ENCODE results near the gene MTHFSD.

Gene MTHFSD

DNA sequence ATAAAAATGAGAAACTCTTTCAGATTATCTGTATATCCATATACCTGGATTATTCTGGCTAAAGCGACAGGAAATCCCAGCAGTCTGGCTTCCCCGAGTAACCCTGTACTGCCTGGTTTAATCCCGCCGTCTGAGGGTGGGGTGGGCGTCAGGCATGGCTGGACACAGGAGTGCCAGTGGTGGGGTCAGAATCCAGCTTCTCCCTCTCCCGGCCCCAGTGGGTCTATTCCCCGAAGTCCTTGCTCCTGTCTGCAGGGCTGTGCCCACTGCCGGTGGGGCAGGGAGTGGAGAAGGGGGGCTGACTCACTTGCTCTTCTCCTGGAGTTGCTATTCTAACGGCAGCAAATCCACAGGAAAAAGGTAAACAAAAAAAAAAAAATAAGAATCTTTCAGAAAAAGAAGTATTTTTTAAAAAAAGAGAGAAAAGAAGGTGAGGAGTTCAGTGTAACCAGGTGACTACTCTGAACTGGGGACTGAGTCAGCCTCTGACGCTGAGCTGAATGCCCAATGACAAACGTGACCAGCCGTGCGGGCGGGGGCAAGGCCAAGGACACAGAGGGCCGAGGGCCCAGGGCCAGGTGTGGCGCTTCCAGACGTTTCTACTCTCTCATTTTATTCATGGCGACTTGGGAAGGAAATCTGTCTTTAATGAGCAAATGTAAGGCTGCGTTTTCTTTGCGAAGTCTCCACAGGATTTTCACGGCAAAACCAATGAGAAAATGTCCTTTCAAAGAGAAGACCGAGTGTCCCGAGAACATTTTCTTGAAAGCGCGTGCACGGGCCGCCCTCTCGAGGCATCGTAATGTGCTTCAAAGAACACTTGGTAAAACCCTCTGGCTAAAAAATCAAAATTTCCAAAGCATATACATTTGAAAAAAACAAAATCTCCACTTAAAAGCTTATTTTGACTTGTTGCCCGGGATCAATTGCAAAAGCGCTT is 24.5 kb downstream of the MTHFSD start:
- peak in 17 of 51 donors; percentile 5 to 67 (median 37) for DNase-seq

DNA sequence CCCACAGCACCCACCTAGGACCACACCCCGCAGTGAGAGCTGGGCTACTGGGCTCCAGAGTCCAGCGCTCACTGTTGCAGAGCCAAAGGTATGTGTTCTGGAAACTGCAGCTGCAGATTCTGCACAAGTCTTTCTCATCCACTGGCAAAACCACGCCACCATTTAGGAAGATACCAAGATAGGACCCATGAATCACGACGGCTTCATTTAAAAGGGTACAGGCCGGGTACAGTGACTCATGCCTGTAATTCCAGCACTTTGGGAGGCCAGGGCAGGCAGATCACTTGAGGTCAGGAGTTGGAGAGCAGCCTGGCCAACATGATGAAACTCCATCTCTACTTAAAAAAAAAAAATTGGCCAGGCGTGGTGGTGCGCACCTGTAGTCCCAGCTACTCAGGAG is 25.9 kb downstream of the MTHFSD start:
- DNase-seq, result no peak

DNA sequence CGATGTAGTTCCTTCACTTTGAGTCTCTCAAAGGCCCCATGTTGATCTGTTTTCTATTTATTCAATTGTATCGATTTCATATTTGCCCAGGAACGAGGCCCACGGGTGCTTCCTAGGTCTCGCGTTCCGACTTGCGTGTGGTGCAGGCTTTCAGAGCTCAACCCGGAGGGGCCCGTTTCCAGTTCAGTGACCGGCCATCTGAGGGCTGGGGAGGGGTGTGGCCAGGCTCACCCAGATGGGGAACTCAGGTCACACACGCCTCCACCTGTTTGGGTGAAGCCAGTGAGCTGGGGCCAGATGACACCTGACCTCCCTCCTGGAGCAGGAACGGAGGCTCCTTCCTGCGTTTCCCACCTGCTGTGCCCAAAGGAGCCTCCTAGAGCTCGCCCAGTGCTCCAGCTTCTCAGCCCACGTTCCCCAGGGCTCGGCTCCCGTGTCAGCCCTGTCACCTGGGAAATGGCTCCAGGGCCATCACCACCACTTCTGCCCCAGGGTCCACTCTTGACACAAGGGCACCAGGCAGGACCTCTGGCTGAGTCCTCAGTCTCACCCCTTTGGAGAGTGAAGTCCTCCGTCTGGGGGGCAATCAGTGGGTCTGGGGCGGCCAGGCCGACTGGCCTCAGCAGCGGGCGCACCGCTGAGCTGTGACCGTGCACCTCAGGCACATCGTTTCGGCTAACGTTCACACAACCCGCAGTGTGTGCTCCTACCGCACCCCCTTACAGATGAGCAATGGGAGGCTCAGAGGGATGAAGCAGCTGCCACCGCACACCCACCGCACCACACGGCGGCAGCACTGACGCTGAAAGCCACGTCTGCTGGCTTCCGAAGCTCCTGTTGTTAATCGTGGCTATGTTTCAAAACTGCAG is 26.7 kb downstream of the MTHFSD start:
- DNase-seq, result no peak

DNA sequence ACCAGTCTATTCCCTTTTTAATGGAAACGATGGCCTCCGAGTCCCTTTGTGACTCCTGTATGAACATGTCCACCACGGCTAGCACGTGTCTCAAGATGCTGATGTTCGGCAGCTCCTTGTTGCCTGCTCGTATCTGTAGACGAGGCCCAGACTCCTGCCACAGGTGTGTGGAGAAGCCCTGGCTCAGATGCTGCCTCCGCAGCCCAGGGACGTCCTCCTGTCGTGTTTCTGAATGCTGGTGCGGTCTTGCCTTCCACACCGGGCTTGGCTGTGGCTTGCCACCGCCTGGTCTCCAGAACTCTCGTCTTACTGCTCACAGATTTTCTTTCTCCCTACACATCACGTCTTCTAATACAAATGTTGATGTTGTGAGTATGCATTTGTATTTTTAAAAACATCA is 27.7 kb downstream of the MTHFSD start:
- no peak for DNase-seq

DNA sequence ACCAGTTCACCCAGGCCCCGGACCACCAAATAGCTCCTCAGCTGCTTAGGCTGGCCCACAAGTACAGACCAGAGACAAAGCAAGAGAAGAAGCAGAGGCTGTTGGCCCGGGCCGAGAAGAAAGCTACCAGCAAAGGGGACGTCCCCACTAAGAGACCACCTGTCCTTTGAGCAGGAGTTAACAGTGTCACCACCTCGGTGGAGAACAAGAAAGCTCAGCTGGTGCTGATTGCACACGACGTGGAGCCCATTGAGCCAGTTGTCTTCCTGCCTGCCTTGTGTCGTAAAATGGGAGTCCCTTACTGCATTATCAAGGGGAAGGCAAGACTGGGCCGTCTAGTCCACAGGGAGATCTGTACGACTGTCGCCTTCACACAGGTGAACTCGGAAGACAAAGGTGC is 29.3 kb downstream of the MTHFSD start:
- DNase-seq, result no peak

DNA sequence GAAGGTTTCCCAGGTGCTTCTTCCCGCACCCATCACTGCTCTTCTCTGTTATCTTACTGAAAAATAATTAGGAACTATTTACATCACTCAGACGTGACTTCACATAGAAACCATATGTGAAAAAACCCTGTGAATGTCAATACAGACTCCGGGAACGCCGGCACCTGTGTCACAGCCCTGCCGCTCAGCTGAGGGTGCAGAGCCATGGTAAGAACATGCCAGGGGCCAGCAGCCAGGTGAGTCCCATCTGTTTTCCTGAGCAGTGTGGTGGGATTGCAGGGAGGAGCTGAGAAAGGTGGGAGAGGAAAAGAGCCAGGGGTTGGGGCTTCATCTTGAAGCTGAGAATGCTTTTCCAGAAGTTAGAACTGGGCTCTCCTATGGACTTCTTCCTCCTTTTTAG is 31.0 kb downstream of the MTHFSD start:
- DNase-seq, result no peak

DNA sequence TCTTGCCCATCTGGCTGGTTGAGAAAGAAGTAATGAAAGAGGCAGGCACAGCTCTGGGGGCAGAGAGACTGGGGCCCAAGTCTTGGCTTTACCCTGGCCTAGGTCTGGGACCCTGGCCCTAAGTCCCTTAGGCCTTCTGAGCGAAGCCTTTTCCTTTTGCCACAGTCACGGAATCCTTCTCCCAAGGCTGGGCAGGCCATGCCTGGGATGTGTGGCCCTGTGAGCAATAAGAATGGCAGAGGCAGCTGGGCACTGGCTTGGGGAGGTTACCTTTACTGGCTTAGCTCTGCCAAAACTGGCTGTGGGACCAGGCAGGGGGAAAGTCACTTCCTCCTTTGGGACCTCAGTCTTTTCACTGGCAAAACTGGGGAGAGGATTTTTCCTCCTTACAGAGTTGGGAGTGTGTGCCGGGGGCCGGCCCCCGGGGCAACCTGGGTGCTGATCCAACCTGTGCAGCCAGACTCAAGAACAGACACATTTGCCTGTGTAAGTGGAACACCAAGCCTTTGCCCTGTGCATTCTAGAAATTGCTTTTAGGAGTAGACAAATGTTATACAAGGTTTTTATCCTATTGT is 31.8 kb downstream of the MTHFSD start:
- no peak for DNase-seq

DNA sequence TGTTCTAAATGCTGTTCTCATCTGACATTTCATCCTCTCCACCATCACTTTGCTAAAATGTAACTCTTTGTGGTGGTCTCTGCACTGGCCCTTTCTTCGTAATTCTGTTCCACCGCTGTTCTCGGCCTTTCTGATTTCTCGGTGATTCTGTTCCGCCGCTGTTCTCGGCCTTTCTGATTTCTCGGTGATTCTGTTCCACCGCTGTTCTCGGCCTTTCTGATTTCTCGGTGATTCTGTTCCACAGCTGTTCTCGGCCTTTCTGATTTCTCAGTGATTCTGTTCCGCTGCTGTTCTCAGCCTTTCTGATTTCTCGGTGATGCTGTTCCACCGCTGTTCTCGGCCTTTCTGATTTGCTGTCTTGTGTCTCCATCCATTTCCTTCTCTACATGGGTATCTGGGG is 32.4 kb downstream of the MTHFSD start:
- peak in 1 of 51 donors; percentile 41 for DNase-seq

DNA sequence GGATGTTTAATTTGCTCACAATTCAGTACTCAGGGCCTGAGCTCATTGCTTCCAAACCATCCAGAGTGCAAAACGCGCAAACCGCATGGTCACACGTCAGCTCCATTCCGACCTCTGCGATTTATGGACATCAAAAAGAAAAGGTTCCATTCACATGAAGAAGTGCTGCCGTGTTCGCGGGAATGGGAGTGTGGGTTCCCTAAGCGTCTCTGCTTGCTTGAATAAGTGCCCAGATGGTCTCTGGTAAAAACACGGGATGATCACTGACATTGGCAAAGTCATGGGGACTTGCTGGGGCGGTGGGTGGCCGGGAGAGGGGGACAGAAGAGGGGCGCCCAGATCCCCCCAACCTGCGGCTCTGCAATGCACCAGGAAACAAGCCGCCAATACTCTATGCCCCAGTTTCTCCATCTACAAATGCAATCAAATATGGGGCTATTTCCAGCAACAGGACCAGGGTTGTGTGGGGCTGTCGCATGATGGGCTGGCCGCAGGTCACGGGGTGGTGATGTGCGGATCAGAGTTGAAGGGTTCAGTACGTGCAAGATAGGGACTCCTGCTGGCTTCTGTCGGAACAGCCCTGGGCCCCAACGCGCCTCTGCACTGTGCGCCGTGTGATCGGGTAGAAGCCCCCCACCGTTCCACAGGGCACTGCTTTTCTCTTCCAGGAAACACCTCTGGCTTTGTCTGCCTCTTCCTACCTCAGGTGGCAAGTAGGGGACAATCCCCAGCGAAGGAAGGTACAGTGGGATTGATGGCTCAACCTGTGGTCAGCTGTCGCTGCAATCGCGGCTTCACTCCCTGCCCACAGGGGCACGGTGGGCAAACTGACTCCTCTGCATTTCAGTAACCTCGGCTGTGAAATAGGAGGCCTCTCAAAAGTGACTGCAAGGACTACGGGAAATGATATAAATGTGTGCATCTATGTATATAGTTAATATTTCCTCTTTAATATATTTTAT is 33.5 kb downstream of the MTHFSD start:
- DNase-seq, result no peak

DNA sequence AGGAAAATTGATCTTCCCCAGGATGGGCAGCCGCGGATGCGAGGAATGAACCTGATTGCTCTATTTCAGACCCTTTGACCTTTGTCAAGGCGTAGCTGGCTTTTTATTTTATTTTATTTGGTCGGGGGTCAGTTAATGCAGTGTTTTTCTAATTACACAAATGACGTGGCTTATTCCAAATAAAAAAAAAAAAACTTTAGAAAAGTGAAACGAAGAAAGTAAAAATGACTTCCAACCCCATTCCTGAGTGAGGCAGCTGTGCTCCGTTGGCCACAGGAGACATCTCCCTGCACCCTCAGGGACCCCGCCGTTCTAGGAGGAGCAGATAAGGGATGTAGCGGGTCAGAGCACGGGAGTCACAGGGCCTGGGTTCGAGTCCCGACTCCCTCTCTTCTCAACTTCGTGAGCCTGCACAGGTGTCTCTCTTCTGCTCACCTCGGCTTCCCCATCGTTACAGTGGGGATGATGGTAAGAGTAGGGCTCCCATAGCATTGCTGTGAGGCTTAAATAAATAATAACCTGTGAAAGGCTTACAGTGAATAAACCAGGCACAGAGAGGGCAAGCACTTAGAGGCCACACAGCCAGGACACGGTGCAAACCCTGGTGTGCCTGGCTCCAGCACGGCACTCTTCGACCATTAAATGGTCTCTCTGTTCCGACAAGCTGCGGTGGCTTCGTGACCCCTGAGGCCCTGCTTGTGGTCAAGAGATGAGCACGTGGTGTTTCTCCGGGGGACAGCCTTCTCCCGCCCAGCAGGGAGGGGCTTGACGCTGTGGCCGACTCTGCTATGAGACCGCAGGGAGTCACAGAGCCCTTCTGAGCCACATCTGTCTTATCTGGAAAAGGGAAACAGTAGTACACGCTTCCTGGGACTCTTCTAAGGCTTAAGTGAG is 34.5 kb downstream of the MTHFSD start:
- DNase-seq, result no peak

DNA sequence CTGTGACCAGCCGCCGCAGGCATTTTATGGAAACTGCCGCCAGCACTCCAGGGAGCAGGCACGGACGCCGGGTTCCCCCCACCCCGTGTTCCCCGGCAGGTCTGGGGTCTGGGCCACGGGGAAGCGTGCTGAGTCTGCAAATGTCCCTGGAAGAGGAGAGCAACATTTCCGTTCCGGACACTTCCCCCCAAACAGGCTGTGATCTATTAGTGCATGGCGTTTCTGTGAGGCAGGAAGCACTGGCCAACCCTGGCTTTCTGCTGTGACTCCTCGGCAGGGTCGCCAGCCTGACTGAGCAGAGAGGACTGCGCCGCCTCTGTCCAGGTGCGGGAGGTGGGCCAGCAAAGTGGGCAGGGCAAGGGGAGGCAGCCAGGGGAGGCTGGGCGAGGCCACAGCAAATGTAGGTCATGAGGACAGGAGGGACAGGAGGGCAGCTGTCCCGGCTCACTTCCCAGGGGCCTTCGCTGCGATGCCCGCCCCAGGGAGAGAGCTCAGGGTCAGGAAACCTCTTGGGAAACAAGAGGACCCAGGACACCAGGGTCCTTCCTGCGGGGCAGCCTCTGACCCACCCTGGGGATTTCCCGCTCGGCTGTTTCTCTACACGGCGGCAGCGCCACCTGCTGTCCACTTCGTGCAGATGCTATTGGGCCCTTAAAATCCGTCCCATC is 35.3 kb downstream of the MTHFSD start:
- peak in 29 of 51 donors; percentile 4 to 60 (median 26) for DNase-seq

DNA sequence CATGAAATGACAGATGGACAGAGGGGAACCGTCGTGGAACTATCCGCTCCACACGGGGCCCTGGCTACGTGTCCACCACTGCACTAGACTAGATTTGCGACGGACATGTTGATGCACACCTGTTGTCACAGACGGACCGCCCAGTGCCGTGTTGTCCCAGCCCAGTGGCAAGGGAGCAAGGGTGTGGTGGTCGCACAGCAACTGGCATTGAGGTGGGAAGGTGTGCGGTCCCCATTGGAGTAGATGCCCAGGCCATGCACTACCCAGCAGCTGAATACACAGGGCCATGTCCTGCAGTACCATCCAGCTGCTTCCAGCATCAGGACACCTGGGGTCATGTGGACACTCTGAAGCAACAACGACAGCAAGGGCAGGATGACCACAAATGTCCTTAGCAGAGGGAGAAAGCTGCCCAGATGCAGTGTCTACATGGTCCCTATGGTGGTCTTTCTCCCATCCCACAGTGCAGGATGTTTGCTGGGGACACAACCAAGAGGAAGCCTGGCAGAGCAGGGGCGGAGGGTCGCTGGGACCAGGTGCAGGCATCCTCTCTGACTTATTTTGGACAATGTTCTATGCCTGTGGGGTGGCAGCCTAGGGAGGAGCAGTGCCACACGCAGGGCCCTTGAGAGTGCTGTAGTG is 35.9 kb downstream of the MTHFSD start:
- no peak for DNase-seq

DNA sequence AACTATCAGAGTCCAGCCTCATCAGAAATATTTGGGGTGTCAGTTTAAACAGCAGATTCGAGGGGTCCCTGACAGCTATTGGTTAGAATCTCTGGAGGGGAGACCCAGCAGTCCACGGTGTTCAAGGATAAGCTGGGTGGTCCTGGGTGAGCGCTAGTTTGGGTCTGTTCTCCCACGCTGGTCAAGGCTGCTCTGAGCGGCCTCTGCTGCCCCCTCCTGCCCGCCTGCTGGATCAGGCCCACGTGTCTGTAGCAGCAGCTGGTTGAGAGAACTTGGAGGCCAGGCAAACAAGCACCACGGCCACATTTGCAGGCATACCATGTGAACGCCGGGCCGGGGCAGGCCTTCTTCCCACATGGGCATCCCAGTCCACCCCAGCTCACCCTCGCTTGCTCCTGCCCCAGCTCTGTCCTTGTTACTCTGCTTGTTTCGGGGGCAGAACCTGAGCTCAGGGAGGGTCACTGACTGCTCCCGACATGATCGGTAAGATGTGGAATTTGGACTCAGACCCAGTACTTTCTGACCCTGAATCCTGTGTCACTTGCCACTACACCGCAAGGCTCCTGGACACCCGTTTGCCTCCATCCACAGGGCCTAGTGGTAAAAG is 37.3 kb downstream of the MTHFSD start:
- DNase-seq, result peak in 44 of 51 donors; percentile 8 to 77 (median 40)

DNA sequence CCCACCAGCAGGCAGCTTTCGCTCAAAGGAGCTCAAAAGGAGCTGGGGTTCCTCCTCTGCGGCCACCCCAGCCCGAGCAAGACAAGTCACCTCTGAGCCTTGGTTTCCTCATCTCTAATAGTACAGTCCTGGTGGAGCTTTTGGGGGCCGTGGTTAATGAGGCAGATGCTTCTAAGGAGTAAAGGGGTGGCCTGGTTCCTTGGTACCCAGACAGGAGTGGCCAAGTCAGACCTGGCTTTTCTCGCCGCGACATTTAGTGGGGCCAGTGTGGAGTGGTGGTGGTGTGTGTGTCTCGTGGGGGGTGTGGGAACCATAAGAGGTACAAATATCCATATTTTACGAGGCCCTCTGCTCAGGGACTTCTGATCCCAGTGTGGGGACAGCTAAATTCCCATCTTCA is 38.0 kb downstream of the MTHFSD start:
- DNase-seq, result no peak

DNA sequence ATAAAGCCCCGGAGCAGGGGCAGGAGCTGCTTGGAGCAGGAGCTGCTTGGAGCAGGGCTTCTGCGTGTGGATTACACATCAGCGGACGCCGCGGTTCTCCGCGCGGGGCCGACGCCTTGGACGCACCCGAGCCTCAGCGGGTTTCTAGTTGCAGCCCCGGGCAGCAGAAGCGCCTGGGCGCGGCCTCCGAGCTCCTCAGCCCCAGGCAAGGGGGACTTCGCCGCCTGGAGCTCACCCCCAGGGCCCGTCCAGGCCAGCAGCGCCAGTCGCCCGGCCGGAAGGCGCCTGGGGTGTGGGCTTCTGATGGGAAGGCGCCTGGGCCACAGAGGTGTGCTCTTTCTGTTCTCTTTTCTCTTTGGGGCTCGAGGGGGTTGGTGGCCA is 38.4 kb downstream of the MTHFSD start:
- no peak for DNase-seq

DNA sequence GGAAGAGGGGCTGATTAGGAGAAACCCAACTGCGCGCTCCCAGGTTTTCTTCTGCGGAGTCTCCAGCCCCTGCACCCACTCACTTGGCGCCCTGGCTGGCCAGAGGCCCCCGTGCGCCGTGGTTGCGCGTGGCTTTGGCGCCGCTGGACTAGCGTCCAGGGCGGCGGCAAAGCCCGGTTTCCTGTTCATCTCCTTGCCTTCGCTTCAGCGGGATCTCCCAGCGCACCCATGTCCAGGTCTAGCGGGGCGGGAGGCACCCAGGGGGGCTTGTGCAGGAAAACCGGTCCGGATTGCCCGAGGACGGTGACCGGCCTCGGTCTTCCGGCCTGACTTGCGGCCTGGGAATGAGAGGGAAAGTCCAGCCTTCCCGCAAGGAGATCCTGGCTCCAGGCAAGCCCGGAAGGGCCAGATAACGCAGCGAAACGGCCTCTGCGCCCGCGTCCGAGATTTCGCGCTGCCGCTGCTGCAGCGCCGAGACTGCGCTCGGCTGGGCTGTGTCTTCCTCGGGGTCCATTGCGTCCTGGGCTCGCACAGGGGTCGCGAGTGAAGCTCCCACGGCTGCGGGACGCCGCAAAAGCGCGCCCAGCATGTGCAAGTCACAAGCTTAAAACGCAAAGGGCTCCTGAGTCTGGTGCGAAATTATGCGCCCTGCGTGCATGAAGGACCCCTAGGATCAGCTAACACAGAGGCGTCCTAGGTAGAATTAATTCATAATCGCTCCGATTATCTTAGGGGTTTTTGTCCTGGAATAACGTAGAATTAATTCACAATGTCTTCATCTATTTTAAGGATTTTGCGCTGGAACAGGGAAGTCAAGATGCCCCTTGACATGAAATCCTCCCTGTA is 39.0 kb downstream of the MTHFSD start:
- DNase-seq, result no peak

DNA sequence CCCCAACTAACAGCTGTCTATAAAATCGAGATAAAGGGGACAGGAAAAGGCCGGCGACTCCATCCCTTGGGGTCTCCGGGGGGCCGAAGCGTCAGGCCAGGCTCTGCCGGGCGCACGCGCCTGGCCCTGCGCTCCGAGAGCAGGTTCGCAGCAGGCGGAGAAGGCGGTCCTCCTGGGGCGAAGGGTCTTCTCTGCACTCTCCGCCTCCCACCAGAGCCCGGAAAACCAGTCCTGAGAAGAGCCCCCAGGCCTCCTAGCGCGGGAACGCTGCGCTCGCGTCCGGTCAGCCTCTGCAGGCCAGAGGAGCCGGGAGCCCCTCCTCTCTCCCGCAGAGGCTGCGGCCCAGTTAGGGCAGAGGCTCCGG is 39.6 kb downstream of the MTHFSD start:
- no peak for DNase-seq
